ENCODE results near the gene SSBP4. TPM values are rescaled to one million over a fixed set of nuclear protein-coding genes. Genes with fewer than 3 reads are reported as not detected.

The SSBP4 gene
- polyA plus RNA-seq, 1 of the 3 experiments (the other 2 are of a cell fraction) = 24.9 TPM

DNA sequence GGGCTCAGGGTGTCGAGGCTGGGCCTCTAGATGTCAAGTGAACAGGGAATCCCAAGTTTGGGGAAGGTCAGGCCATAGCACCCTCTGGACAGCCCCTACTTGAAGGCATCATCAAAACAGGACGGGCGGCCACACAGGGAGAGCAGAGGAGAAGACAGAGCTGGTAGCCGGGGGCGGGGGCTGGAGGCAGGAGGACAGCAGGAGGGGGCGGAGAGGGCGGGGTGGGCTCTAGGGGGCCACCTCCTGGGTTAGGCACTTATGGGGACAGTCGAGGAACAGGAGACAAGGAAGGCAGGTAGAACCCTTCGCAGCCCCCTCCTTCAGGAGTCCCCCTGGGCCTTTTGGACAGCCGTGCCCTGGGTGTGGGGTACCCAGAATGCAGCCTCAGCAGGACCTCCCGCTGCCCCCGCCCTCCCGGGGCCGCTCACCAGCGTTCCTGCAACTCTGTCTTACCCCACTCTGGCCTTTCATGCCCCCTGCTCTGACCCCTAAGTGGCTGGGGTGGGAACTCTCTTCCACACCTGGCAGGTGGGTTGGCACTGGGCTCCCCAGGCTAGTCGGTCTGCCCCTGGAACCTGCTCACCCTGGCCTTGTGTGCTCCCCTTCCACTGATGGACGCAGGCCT lies 5.8 kb downstream of the SSBP4 start:
- Histone ChIP-seq H3K4me1 (ENCODE audit: control insufficient read depth in 1 of 2, insufficient read depth in 2 of 2, low read depth in 1 of 2, low read length in 1 of 2) (peaks cover 23 to 52% of the 10 kb centered on the region in 2 experiments; a peak in 2 of 4 replicates), H3K9me3 (no peaks in the 10 kb centered on the region), H3F3A (replicated peaks; ENCODE audit: insufficient read depth) (no peaks in the 10 kb centered on the region), H4K20me1 (ENCODE audit: insufficient read depth) (peaks cover 52% of the 10 kb centered on the region), H3K27ac (ENCODE audit: low read depth in 2 of 2, low read length in 1 of 2) (no peak overlapping the region; a peak in 1 of 4 replicates), H3K4me3 (ENCODE audit: low read depth in 2 of 2, low read length in 1 of 2) (no peak overlapping the region), H3K79me2 (ENCODE audit: insufficient read depth) (peaks cover 58% of the 10 kb centered on the region), H3K27me3 (ENCODE audit: insufficient read depth) (no peaks in the 10 kb centered on the region), H3K9ac (no peak overlapping the region), H3K9me2 (no peaks in the 10 kb centered on the region), H3K4me2 (no peak overlapping the region), H2AFZ (ENCODE audit: low read depth) (no peak overlapping the region), H3K36me3 (replicated peaks in 1 of 2; ENCODE audit: control insufficient read depth in 1 of 2, insufficient read depth in 2 of 2, low read length in 1 of 2) (peaks cover 0 to 5% of the 10 kb centered on the region in 2 experiments)
- 91% methylated on average over 11 of the region's 17 CpGs for WGBS (ENCODE audit: low lambda C conversion rate)
- no peak for DNase-seq
- POLR2A ChIA-PET = interaction anchor here (1.2 kb wide), 1 partner anchor 144 kb away, joined by 3 read pairs; the partner anchor contains the start of gene JUND
- TF ChIP-seq SIN3A (IDR thresholded peaks at IDR 0.05; ENCODE audit: borderline replicate concordance, low read depth, low read length) = no peak
- TF ChIP-seq NRF1 (IDR thresholded peaks at IDR 0.05; ENCODE audit: low read depth, low read length) = no peak
- no peak for TF ChIP-seq YY1 (IDR thresholded peaks at IDR 0.05; ENCODE audit: low read depth)
- TF ChIP-seq RFX5 (IDR thresholded peaks at IDR 0.05; ENCODE audit: low read length) = no peak
- no peak for TF ChIP-seq EP300 (IDR thresholded peaks at IDR 0.05; ENCODE audit: borderline replicate concordance in 1 of 2, low read depth in 1 of 2, low read length in 1 of 2)
- TF ChIP-seq ELF1 (IDR thresholded peaks at IDR 0.05) = no peak
- no peak for TF ChIP-seq RXRA (IDR thresholded peaks at IDR 0.05; ENCODE audit: borderline replicate concordance, low read depth)
- TF ChIP-seq REST (IDR thresholded peaks at IDR 0.05; ENCODE audit: low read depth, low read length) = no peak
- TF ChIP-seq GABPA (IDR thresholded peaks at IDR 0.05; ENCODE audit: low read depth) = no peak
- no peak for TF ChIP-seq GATA2 (CRISPR knock-in tag; IDR thresholded peaks at IDR 0.05)
- no peak for TF ChIP-seq RAD21 (IDR thresholded peaks at IDR 0.05; ENCODE audit: low read length)
- TF ChIP-seq, protein P1, sequence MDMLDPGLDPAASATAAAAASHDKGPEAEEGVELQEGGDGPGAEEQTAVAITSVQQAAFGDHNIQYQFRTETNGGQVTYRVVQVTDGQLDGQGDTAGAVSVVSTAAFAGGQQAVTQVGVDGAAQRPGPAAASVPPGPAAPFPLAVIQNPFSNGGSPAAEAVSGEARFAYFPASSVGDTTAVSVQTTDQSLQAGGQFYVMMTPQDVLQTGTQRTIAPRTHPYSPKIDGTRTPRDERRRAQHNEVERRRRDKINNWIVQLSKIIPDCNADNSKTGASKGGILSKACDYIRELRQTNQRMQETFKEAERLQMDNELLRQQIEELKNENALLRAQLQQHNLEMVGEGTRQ (IDR thresholded peaks at IDR 0.05; ENCODE audit: borderline replicate concordance, low read depth, low read length) = no peak
- TF ChIP-seq, protein P2, sequence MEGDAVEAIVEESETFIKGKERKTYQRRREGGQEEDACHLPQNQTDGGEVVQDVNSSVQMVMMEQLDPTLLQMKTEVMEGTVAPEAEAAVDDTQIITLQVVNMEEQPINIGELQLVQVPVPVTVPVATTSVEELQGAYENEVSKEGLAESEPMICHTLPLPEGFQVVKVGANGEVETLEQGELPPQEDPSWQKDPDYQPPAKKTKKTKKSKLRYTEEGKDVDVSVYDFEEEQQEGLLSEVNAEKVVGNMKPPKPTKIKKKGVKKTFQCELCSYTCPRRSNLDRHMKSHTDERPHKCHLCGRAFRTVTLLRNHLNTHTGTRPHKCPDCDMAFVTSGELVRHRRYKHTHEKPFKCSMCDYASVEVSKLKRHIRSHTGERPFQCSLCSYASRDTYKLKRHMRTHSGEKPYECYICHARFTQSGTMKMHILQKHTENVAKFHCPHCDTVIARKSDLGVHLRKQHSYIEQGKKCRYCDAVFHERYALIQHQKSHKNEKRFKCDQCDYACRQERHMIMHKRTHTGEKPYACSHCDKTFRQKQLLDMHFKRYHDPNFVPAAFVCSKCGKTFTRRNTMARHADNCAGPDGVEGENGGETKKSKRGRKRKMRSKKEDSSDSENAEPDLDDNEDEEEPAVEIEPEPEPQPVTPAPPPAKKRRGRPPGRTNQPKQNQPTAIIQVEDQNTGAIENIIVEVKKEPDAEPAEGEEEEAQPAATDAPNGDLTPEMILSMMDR (IDR thresholded peaks at IDR 0.05) = no peak
- no peak for TF ChIP-seq RCOR1 (IDR thresholded peaks at IDR 0.05; ENCODE audit: low read length)
- CTCF ChIA-PET = interaction anchor here (1.3 to 1.5 kb wide), 3 partner anchors 14 to 173 kb away, joined by 4 to 6 read pairs (median 4); no protein-coding TSS in a partner anchor
